Activated CD8-positive, alpha-beta T cell treated with anti-CD3 and anti-CD28 coated beads for 36 hours (primary cell): ENCODE data around the gene CYB561D2. TPM values are rescaled to one million over a fixed set of nuclear protein-coding genes. Genes with fewer than 3 reads are reported as not detected.

ENCODE experiments used
- ATAC-seq: fragments of 200-7000 bp; cut with Tn5 transposase; one replicate; pipeline ENCODE4 v1.10.0; 2021; ENCODE audit warnings: mild to moderate bottlenecking, moderate library complexity
- CTCF ChIA-PET: fragments of 350-600 bp; sonication (Branson Sonifier 250); formaldehyde crosslinking; loops from one replicate; lab custom pipeline; 2021; ENCODE audit warnings: antibody characterized with exemption; lab: Charles Lee
- POLR2A ChIA-PET: fragments of 350-600 bp; sonication (Branson Sonifier 250); formaldehyde crosslinking; loops from one replicate; lab custom pipeline; 2021; ENCODE audit warnings: antibody characterized with exemption; lab: Charles Lee
- DNase-seq: peaks from one replicate; pipeline ENCODE4 v3.0.0-alpha.2; 2020
- H3K27ac Mint-ChIP-seq: one replicate; pipeline ENCODE4 v1.8.0; 2021; ENCODE audit warnings: mild to moderate bottlenecking, mixed read lengths
- H3K27me3 Mint-ChIP-seq: one replicate; pipeline ENCODE4 v1.8.0; 2021; ENCODE audit warnings: mixed read lengths
- H3K36me3 Mint-ChIP-seq: one replicate; pipeline ENCODE4 v1.8.0; 2021; ENCODE audit warnings: low read depth, mixed read lengths
- H3K4me1 Mint-ChIP-seq: one replicate; pipeline ENCODE4 v1.8.0; 2021; ENCODE audit warnings: low read depth, mixed read lengths
- H3K4me3 Mint-ChIP-seq: one replicate; pipeline ENCODE4 v1.8.0; 2021; ENCODE audit warnings: mild to moderate bottlenecking, moderate library complexity, mixed read lengths
- H3K9me3 Mint-ChIP-seq: one replicate; pipeline ENCODE4 v1.8.0; 2021; ENCODE audit warnings: mixed read lengths
- intact Hi-C: fragments of 100-400 bp; cut with micrococcal nuclease; formaldehyde crosslinking; loops from one replicate; pipeline ENCODE4 v1.10.0; 2022
- total RNA-seq, 2 experiments: library from RNA; stranded (reverse); gene quantifications; one replicate each; pipeline ENCODE4 v1.2.3, GENCODE V29; 2021
- TF ChIP-seq, protein P1 (sequence below): fragments of 200-600 bp; IDR thresholded peaks from one replicate; pipeline ENCODE4 v1.8.0; 2022; ENCODE audit warnings: antibody characterized with exemption, mild to moderate bottlenecking

CYB561D2 gene
- total RNA-seq, 2 experiments from 2014 or later: 17.1 to 18.2 TPM

DNA sequence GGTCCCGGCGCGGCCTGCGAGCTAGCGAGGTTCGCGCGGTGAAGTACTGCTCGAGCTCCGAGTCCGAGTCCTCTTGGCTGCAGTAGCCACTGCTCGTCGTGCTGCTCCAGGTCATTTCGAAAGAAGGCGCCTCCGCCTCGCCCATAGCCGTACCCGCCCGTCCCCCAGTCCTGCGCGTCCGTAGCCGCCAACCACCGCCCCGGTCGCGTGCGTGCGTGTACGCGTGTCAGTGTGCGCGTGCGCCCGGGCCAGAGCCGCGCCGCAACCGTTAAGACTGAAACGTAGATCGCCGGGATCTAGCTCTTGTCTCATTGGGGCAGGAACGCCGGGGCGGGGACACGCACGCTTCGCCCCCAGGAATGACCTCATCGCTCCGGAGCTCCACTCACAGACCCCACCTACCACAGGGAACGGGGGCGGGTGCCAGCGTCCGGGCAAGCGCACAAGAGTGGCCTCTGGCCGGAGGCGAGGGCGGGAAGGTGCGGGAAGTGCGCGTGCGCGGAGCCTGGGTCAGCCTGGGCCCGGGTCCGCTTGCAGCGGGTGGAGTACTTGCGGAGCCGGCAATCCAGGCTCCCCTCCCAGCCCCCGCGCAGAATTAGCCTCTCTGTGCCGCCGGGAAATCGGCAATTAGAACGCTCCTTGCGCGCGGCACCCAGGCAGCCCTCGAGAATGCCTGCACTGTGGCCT is 13.3 kb upstream of the CYB561D2 start:
- TF ChIP-seq, protein P1, sequence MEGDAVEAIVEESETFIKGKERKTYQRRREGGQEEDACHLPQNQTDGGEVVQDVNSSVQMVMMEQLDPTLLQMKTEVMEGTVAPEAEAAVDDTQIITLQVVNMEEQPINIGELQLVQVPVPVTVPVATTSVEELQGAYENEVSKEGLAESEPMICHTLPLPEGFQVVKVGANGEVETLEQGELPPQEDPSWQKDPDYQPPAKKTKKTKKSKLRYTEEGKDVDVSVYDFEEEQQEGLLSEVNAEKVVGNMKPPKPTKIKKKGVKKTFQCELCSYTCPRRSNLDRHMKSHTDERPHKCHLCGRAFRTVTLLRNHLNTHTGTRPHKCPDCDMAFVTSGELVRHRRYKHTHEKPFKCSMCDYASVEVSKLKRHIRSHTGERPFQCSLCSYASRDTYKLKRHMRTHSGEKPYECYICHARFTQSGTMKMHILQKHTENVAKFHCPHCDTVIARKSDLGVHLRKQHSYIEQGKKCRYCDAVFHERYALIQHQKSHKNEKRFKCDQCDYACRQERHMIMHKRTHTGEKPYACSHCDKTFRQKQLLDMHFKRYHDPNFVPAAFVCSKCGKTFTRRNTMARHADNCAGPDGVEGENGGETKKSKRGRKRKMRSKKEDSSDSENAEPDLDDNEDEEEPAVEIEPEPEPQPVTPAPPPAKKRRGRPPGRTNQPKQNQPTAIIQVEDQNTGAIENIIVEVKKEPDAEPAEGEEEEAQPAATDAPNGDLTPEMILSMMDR: no peak
- POLR2A ChIA-PET: interaction anchor here (0.6 to 12.3 kb wide), 23 partner anchors 8 to 1054 kb away, joined by 3 to 137 read pairs (median 5); partner anchors contain the start of genes C3orf18, CISH, CYB561D2 and HEMK1
- ATAC-seq (peak; percentile 79), DNase-seq (peak; percentile 100)
- CTCF ChIA-PET: interaction anchor here (0.6 to 6.1 kb wide), 15 partner anchors 9 to 274 kb away, joined by 3 to 40 read pairs (median 6); partner anchors contain the start of genes CISH, CYB561D2, HYAL2 and HYAL3
- Mint-ChIP-seq H3K27ac (peak overlapping the region; percentile 91), H3K4me3 (peak overlapping the region; percentile 88), H3K4me1 (peaks cover 44% of the 10 kb centered on the region), H3K9me3 (no peaks in the 10 kb centered on the region), H3K36me3 (peaks cover 65% of the 10 kb centered on the region), H3K27me3 (no peaks in the 10 kb centered on the region)
- intact Hi-C loops: no loop called here

DNA sequence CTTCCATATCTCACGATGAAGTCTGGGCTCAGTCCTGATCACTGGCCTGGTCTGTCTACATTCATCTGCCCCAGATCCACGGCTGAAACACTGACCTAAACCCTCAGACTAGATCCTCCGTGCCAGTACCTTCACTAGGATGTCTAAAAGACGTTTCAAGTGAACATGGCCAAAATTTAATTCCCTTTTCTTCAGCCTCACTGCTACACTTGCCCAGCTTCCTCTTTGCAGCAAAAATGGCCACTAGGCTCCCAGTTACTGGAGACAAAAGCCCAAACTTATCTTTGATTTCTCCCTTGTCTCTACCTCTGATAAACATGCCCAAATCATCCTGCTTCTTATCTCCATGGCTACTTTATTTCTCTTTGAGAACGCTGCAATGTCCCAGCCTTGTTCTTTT is 11.7 kb upstream of the CYB561D2 start:
- peaks cover 37% of the 10 kb centered on the region for H3K4me1 Mint-ChIP-seq
- ATAC-seq (no peak), DNase-seq (no peak)
- ChIA-PET CTCF (interaction anchor here (0.7 to 3.4 kb wide), 7 partner anchors 8 to 233 kb away, joined by 3 to 18 read pairs (median 6); partner anchors contain the start of genes CYB561D2, NPRL2, TMEM115 and ZMYND10), POLR2A (interaction anchor here (1.0 to 12.3 kb wide), 12 partner anchors 8 to 271 kb away, joined by 3 to 137 read pairs (median 16); partner anchors contain the start of genes C3orf18, CISH, CYB561D2 and HEMK1)
- peaks cover 52% of the 10 kb centered on the region for H3K36me3 Mint-ChIP-seq
- H3K27ac Mint-ChIP-seq: peak overlapping the region; percentile 91
- no peaks in the 10 kb centered on the region for H3K27me3 Mint-ChIP-seq
- peak overlapping the region; percentile 88 for H3K4me3 Mint-ChIP-seq
- no peaks in the 10 kb centered on the region for H3K9me3 Mint-ChIP-seq
- intact Hi-C loops: no loop called here
- TF ChIP-seq, protein P1: no peak

DNA sequence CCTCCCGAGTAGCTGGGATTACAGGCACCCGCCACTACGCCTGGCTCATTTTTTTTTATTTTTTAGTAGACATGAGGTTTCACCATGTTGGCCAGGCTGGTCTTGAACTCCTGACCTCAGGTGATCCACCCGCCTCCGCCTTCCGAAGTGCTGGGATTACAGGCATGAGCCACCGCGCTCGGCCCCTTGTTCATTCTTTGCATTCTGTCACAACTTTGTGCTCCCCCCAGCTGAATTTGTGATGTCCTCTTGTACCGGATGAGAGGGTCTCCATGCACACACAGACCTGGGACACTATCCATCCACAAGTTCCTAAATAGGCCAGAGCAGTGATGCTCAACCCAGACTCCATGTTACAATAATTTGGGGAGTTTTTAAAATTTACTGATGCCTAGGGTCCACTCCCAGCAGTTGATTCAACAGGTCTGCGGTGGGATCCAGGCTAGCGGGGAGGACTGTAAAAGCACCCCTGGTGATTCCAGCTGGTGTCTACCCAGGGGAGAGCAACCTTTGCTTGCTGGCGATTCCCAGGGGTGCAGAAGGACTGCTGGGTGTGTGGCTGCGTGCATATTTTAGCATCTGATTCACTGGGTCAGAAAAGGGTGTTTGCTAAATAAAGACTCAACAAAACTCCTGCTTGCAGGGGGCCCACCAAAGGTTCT is 11.0 kb upstream of the CYB561D2 start:
- Mint-ChIP-seq H3K27ac (peak overlapping the region; percentile 91), H3K4me3 (peak overlapping the region; percentile 88), H3K27me3 (no peaks in the 10 kb centered on the region), H3K36me3 (peaks cover 45% of the 10 kb centered on the region), H3K9me3 (no peaks in the 10 kb centered on the region), H3K4me1 (peaks cover 31% of the 10 kb centered on the region)
- ATAC-seq: no peak
- ChIA-PET CTCF (interaction anchor here (1.2 to 3.4 kb wide), 2 partner anchors 13 to 274 kb away, joined by 3 to 15 read pairs; partner anchors contain the start of genes CYB561D2 and NPRL2), POLR2A (interaction anchor here (1.3 to 12.3 kb wide), 8 partner anchors 8 to 271 kb away, joined by 3 to 137 read pairs (median 36); partner anchors contain the start of genes C3orf18, CISH, CYB561D2 and HEMK1)
- no peak for DNase-seq
- intact Hi-C loops: no loop called here
- TF ChIP-seq, protein P1: no peak

DNA sequence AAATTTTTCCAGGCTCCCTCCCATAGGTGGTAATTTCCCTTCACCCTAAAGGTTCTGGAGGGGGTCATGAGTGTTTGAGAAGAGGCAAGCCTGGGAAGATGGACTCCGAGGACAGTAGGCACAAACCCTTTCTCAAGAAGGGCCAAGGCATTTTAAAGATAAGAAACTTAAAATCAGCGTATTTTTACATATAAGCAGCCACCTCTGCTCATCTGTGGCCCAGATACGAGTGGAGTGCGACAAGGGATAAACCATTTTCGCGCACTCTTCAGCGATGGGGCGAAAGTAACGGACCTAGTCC is 10.6 kb upstream of the CYB561D2 start:
- Mint-ChIP-seq H3K4me1 (peaks cover 28% of the 10 kb centered on the region), H3K27me3 (no peaks in the 10 kb centered on the region), H3K9me3 (no peaks in the 10 kb centered on the region), H3K4me3 (peak overlapping the region; percentile 88), H3K27ac (peak overlapping the region; percentile 91), H3K36me3 (peaks cover 43% of the 10 kb centered on the region)
- intact Hi-C loops: no loop called here
- POLR2A ChIA-PET: interaction anchor here (0.8 to 12.3 kb wide), 11 partner anchors 7 to 270 kb away, joined by 3 to 137 read pairs (median 8); partner anchors contain the start of genes C3orf18, CISH, CYB561D2 and HEMK1
- TF ChIP-seq, protein P1: no peak
- CTCF ChIA-PET: interaction anchor here (0.9 to 1.5 kb wide), 5 partner anchors 9 to 273 kb away, joined by 3 to 7 read pairs (median 3); partner anchors contain the start of genes CYB561D2, HYAL3, NAA80 and NPRL2
- no peak for DNase-seq
- ATAC-seq: no peak
